ENCODE results near the gene MYO1E.
A peak's percentile ranks its signal among the peaks of the same experiment; 100 is the strongest.
"Not testable (repeated sequence)": the region's sequence is repeated elsewhere in the genome, so short reads cannot be mapped to it uniquely, and the experiment has no call there.

MYO1E gene

DNA sequence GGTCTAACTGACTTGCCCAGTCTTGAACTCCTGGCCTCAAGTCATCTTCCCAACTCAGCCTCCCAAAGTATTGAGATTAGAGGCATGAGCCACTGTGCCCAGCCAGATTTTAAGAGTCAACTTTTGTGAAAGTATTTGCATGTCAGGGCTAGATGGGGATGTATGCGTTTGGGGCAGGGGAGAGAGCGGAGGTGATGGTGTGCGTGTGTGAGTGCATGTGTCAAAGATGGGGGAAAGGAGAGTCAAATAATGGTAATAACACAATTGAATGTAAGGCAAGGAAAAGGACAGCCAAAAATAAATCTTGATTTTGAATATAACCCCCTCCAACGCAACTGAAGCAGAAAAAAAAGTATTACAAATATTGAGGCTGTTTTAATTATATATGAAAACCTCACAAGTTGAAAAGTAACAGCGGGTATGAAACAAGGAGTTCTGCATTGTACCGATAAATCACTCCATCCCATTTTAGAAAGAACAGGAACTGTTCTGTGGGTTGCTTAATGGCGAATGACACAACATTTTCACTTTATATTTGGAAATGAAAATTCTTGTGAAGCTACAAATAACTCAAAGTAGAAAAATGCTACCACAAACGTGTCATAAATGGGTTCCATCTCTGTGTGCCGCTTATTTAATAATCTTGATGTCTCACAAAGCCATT, 195.9 kb downstream of the MYO1E start:
- H3K27ac ChIP-seq = peak overlapping the region; percentile 54
- DNase-seq (ENCODE audit: low read depth, low spot score) = no peak

- H3K27ac ChIP-seq = peak overlapping the region; percentile 54
- no peak for DNase-seq (ENCODE audit: low read depth, low spot score)
These were observed 197.5 kb downstream of the MYO1E start for GRCh38 chr15:59174835-59175831.

DNA sequence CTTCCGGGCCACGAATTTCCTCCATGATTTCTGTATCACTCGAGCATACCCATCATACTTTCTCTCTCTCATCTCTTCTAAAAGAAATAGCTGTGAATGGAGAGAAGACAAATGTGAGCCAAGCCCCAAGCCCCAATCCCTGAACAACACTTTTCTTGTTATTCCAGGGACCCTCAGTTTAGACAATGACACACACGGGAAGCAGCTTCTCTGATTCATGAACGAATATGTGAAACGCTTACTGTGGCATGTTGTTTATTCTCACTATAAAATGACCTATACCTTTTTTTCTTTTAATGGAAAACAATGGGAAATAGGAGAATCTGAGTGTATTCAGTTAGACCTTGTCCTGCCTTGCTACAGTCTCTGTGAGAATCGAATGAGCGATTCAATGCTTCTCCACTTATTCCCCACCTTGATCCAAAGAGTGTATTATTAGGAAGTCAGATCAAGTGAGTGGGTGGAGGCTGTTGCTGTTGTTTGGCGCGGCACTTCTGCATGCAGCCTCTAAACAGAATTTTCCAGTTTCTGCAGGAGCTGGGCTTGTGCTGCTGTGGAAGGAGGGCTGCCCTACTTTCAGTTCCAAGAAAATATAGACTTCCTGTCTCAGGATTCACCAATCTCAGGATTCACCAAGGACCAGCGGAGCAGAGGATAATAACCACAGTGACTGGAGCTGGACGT, 198.4 kb downstream of the MYO1E start:
- peak overlapping the region; percentile 54 for H3K27ac ChIP-seq

GRCh38 chr15:59173194-59173593, 199.5 kb downstream of the MYO1E start:
- DNase-seq (ENCODE audit: low read depth, low spot score) = no peak
- H3K27ac ChIP-seq = no peak overlapping the region

More for the DNA sequence above, 198.4 kb downstream of the MYO1E start:
- DNase-seq (ENCODE audit: low read depth, low spot score) = no peak

GRCh38 chr15:59172289-59172901, 200.3 kb downstream of the MYO1E start:
- no peak overlapping the region for H3K27ac ChIP-seq
- no peak for DNase-seq (ENCODE audit: low read depth, low spot score)

- peak overlapping the region; percentile 94 for H3K27ac ChIP-seq
- no peak for DNase-seq (ENCODE audit: low read depth, low spot score)
These were observed 201.6 kb downstream of the MYO1E start for GRCh38 chr15:59171067-59171397.

DNA sequence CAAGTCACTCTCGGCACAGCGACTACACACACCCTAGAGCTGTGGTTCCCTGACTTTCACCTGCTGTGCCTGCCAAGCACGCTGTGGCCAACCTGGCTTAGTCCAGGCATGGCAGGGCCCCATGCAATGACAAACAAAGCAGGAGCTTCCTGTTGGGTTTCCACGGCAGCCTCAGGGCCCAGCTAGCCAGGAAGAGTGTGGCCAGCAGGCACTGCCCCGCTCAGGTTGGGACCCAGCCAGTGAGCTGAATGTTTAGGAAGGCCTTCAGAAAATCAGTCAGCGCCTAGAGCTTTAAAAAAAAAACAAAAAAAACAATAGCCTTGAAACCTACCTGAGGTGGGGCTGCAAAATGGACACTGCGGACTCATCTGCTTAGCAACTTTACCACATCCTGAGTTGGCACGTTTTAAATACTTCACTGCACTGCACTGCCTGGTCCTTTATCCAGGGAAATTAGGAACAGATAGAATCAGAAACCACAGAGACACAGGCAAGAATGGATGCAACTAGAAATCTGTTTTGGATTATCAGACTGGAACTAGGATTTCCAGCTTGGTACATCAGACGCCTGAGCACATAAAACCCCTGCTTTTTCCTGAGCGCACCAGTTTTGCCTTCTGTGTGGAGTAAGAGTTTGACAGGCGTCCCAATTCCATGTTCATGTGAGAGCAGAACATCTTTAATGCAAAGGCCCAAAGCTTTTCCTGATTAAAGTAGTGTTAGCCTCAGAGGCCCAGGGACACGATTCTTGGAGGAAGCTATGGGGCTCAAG, 202.2 kb downstream of the MYO1E start:
- peak; percentile 58 for DNase-seq (ENCODE audit: low read depth, low spot score)
- peak overlapping the region; percentile 94 for H3K27ac ChIP-seq

GRCh38 chr15:59169251-59169708, 203.4 kb downstream of the MYO1E start:
- peak overlapping the region; percentile 94 for H3K27ac ChIP-seq
- no peak for DNase-seq (ENCODE audit: low read depth, low spot score)

GRCh38 chr15:59168536-59168935, 204.1 kb downstream of the MYO1E start:
- no peak for DNase-seq (ENCODE audit: low read depth, low spot score)
- peak overlapping the region; percentile 94 for H3K27ac ChIP-seq

DNA sequence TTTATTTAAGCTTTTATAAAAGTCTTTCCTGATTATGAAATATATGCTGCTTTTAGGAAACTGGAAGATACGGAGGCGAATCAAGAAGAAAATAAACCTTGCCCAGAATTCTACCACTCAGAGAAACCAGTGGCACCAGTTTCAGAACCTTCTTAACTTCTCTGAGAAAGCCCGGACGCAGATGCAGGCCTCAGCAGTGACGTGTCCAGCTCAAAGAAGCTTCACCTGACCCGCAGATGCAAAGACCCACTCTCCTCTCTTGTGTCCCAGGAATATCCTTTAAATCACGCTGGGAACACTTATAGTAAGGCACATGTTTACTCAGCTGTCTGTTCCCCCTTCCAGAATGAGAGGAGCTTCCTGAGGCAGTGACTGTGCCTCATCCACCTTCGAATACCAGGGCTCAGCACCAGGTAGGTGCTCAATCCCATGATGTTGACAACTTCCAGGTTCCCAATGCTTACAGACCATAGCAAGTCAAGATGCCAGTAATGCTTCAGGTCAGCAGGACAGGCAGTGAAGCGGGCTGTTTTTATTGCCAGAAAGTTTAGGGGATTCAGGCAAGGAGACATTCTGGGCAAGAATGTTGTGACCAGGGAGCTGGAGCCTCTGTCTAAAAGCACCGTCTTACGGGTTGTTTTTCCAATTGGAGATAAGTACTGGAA, 205.9 kb downstream of the MYO1E start:
- H3K27ac ChIP-seq = peak overlapping the region; percentile 84
- DNase-seq (ENCODE audit: low read depth, low spot score) = no peak

GRCh38 chr15:59166166-59166565, 206.5 kb downstream of the MYO1E start:
- no peak for DNase-seq (ENCODE audit: low read depth, low spot score)
- H3K27ac ChIP-seq = peak overlapping the region; percentile 84

DNA sequence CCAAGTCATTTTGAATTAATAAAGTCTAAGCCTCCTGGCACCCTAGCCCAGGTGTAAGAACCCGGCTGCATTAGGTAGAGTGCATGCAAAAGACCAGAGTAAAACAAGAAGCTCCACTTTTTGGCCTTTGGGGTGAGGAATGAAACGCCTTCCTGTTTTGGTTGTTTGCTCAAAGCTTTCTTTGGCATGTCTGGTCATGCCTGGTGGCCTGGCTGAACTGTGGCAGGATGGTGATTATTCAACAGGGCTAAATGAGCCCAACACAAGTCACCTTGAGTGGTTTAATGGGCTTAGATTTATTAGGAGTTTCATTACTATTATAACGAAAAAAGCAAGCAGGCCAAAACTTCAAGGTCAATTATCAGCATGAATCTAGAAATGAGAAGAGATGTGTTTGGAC, 206.9 kb downstream of the MYO1E start:
- peak overlapping the region; percentile 84 for H3K27ac ChIP-seq
- DNase-seq (ENCODE audit: low read depth, low spot score) = peak; percentile 62

DNA sequence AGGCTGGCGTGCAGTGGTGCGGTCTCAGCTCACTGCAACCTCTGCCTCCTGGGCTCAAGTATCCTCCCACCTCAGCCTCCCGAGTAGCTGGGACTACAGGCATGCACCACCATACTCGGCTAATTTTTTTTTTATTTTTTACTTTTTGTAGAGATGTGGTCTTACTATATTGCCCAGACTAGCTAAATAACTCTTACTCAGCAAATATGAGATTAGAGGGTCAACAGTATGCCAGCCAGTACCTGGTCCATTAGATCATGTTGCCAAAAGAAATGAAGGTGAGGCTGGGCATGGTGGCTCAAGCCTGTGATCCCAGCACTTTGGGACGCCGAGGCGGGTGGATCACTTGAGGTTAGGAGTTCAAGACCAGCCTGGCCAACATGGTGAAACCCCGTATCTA, 210.6 kb downstream of the MYO1E start:
- DNase-seq (ENCODE audit: low read depth, low spot score); H3K27ac ChIP-seq: not testable (repeated sequence)

GRCh38 chr15:59160880-59161593, 211.6 kb downstream of the MYO1E start:
- DNase-seq (ENCODE audit: low read depth, low spot score) = no peak
- H3K27ac ChIP-seq = no peak overlapping the region

- no peak for DNase-seq (ENCODE audit: low read depth, low spot score)
- H3K27ac ChIP-seq = no peak overlapping the region
These were observed 213.5 kb downstream of the MYO1E start for GRCh38 chr15:59159210-59159609.

DNA sequence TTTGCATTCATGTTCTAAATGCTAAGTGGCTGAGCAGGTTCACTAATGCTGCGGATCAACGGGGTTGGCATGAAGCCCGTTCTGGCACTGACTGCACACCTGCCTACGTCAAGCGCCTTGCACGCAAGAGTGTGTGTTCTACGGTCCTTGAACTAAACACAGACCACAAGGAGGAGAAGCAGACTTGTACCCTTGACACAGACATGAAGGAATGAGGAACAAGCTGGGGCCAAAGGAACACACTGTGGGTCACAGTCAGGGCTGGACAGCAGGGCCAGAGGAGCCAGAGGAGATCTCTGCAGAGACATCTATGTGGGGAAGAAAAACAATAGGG, 214.0 kb downstream of the MYO1E start:
- H3K27ac ChIP-seq = no peak overlapping the region
- no peak for DNase-seq (ENCODE audit: low read depth, low spot score)

- no peak for DNase-seq (ENCODE audit: low read depth, low spot score)
These were observed 214.6 kb downstream of the MYO1E start for GRCh38 chr15:59157840-59158700.

GRCh38 chr15:59157396-59157795, 215.3 kb downstream of the MYO1E start:
- no peak overlapping the region for H3K27ac ChIP-seq
- DNase-seq (ENCODE audit: low read depth, low spot score) = no peak

More at GRCh38 chr15:59157840-59158700, 214.6 kb downstream of the MYO1E start:
- H3K27ac ChIP-seq = no peak overlapping the region

Data from epithelial cell of prostate (primary cell).